Caco-2 (cell line): ENCODE results near the gene MDN1. TPM values are rescaled to one million over a fixed set of nuclear protein-coding genes. Genes with fewer than 3 reads are reported as not detected.
A peak's percentile ranks its signal among the peaks of the same experiment; 100 is the strongest.
"Not testable (repeated sequence)": the region's sequence is repeated elsewhere in the genome, so short reads cannot be mapped to it uniquely, and the experiment has no call there.

Experiments used
- BruUV-seq: library from RNA; stranded (reverse); fragments of 400-500 nt; replicated peaks from 2 replicates; lab custom pipeline; 2021; lab: Mats Ljungman, UMichigan
- CTCF ChIA-PET: fragments of 300-600 bp; sonication (Branson Sonifier 250); formaldehyde crosslinking; loops from one replicate; lab custom pipeline; 2022; ENCODE audit warnings: antibody characterized with exemption; lab: Charles Lee
- POLR2A ChIA-PET: fragments of 300-600 bp; sonication (Branson Sonifier 250); formaldehyde crosslinking; loops from one replicate; lab custom pipeline; 2022; ENCODE audit warnings: antibody characterized with exemption; lab: Charles Lee
- DNase-seq, 2 experiments: peaks; one replicate each; pipeline versions ENCODE4 v3.0.0 to v3.0.0-alpha.2; 2020 to 2022
- H3K27me3 ChIP-seq: replicated peaks from 2 replicates; pipeline ENCODE4 v1.6.0; 2011; ENCODE audit warnings: low read length; ENCODE audit not compliant: control insufficient read depth, insufficient read depth
- H3K36me3 ChIP-seq: 2 replicates; pipeline ENCODE4 v1.5.1; 2011; ENCODE audit warnings: low read length; ENCODE audit not compliant: control insufficient read depth, insufficient read depth
- H3K4me1 ChIP-seq: fragments of 250-450 bp; sonication (Bioruptor Pico); 2 replicates; pipeline ENCODE4 v1.5.1; 2020; ENCODE audit warnings: mild to moderate bottlenecking
- H3K4me3 ChIP-seq: 2 replicates; pipeline ENCODE4 v1.5.1; 2011; ENCODE audit warnings: low read depth, mild to moderate bottlenecking, control low read depth, low read length
- H3K9me3 ChIP-seq: fragments of 250-450 bp; sonication (Bioruptor Pico); 2 replicates; pipeline ENCODE4 v1.5.1; 2020; ENCODE audit warnings: mild to moderate bottlenecking, moderate library complexity
- H3K27ac Mint-ChIP-seq: one replicate; pipeline ENCODE4 v1.8.0; 2022; ENCODE audit warnings: mixed read lengths; ENCODE audit not compliant: unreplicated experiment
- H3K27me3 Mint-ChIP-seq: one replicate; pipeline ENCODE4 v1.8.0; 2022; ENCODE audit warnings: mixed read lengths; ENCODE audit not compliant: insufficient read depth, unreplicated experiment
- H3K36me3 Mint-ChIP-seq: one replicate; pipeline ENCODE4 v1.8.0; 2022; ENCODE audit warnings: mild to moderate bottlenecking, mixed read lengths; ENCODE audit not compliant: insufficient read depth, unreplicated experiment
- H3K4me1 Mint-ChIP-seq: one replicate; pipeline ENCODE4 v1.8.0; 2022; ENCODE audit warnings: low read depth, mixed read lengths; ENCODE audit not compliant: unreplicated experiment
- H3K4me3 Mint-ChIP-seq: one replicate; pipeline ENCODE4 v1.8.0; 2022; ENCODE audit warnings: mild to moderate bottlenecking, moderate library complexity, mixed read lengths; ENCODE audit not compliant: unreplicated experiment
- H3K9me3 Mint-ChIP-seq: one replicate; pipeline ENCODE4 v1.8.0; 2022; ENCODE audit warnings: mixed read lengths; ENCODE audit not compliant: unreplicated experiment
- intact Hi-C: fragments of 100-400 bp; cut with micrococcal nuclease; formaldehyde crosslinking; loops from one replicate; pipeline ENCODE4 v1.10.0; 2022; ENCODE audit not compliant: unreplicated experiment
- total RNA-seq: library from RNA; stranded (reverse); gene quantifications from 2 replicates; pipeline ENCODE4 v1.2.3, GENCODE V29; 2022
- TF ChIP-seq, protein P1 (sequence below), 2 experiments: fragments of 200-600 bp in 1 of 2; IDR thresholded peaks; 1 replicate in 1 of 2; 2 replicates in 1 of 2; pipeline versions ENCODE4 v1.5.1 to v1.8.0; 2011 to 2022; ENCODE audit warnings: antibody characterized with exemption in 1 of 2, control low read depth in 1 of 2, inconsistent platforms in 1 of 2, low read depth in 1 of 2, low read length in 1 of 2, mild to moderate bottlenecking in 1 of 2, moderate library complexity in 1 of 2; ENCODE audit not compliant: insufficient read depth in 1 of 2, severe bottlenecking in 1 of 2, unreplicated experiment in 1 of 2

MDN1 gene
- total RNA-seq, 1 experiment from 2014 or later, result 49.0 TPM

DNA sequence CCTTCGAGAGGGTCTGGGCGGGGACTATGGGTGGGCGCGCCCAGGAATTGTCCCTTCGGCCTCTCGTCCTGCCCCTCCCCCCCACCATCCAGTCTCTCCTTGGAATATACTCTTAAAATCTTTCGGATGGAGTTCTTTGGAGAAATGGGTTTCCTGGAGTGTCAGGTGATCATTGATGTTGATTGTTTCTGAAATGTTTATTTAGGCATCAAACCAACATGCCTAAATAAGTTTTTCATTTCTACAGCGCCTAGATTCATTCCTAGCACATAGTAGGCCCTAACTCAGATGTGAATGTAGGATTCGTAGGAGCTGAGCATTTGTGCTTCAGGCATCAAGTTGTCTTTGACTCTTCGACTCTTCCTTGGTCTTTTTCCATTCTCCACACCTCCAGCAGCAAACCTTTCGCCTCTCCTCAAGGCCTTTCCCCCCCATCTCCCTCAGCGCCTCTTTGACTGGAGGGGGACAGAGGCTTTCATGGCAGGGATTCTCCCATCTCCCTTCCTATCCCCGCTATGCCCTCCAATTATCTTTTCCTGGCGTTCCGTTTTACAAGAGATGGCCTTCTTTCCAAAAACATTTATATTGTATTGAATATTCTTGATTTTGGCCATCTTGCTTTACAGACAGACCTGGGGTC, 10.7 kb upstream of the MDN1 start:
- no peaks in the 10 kb centered on the region for H3K36me3 ChIP-seq
- H3K4me1 Mint-ChIP-seq, result peaks cover 1% of the 10 kb centered on the region
- H3K4me3 ChIP-seq, result peak overlapping the region; percentile 64
- TF ChIP-seq, protein P1, sequence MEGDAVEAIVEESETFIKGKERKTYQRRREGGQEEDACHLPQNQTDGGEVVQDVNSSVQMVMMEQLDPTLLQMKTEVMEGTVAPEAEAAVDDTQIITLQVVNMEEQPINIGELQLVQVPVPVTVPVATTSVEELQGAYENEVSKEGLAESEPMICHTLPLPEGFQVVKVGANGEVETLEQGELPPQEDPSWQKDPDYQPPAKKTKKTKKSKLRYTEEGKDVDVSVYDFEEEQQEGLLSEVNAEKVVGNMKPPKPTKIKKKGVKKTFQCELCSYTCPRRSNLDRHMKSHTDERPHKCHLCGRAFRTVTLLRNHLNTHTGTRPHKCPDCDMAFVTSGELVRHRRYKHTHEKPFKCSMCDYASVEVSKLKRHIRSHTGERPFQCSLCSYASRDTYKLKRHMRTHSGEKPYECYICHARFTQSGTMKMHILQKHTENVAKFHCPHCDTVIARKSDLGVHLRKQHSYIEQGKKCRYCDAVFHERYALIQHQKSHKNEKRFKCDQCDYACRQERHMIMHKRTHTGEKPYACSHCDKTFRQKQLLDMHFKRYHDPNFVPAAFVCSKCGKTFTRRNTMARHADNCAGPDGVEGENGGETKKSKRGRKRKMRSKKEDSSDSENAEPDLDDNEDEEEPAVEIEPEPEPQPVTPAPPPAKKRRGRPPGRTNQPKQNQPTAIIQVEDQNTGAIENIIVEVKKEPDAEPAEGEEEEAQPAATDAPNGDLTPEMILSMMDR (IDR thresholded peaks at IDR 0.05; ENCODE audit: insufficient read depth in 1 of 2, low read depth in 1 of 2, low read length in 1 of 2, severe bottlenecking in 1 of 2, unreplicated experiment in 1 of 2), result no peak
- H3K27me3 Mint-ChIP-seq, result no peaks in the 10 kb centered on the region
- H3K27me3 ChIP-seq, result no peaks in the 10 kb centered on the region
- H3K36me3 Mint-ChIP-seq, result peaks cover 34% of the 10 kb centered on the region
- POLR2A ChIA-PET, result interaction anchor here (1.8 kb wide), 1 partner anchor 10 kb away, joined by 32 read pairs; the partner anchor contains the start of gene MDN1
- H3K9me3 Mint-ChIP-seq, result no peaks in the 10 kb centered on the region
- no peaks in the 10 kb centered on the region for H3K9me3 ChIP-seq
- CTCF ChIA-PET, result no interaction called here
- intact Hi-C loops, result no loop called here
- TSS peak; percentile 60 for BruUV-seq
- DNase-seq, result no peak
- H3K4me1 ChIP-seq, result no peaks in the 10 kb centered on the region
- H3K27ac Mint-ChIP-seq, result peak overlapping the region; percentile 98
- peak overlapping the region; percentile 99 for H3K4me3 Mint-ChIP-seq

DNA sequence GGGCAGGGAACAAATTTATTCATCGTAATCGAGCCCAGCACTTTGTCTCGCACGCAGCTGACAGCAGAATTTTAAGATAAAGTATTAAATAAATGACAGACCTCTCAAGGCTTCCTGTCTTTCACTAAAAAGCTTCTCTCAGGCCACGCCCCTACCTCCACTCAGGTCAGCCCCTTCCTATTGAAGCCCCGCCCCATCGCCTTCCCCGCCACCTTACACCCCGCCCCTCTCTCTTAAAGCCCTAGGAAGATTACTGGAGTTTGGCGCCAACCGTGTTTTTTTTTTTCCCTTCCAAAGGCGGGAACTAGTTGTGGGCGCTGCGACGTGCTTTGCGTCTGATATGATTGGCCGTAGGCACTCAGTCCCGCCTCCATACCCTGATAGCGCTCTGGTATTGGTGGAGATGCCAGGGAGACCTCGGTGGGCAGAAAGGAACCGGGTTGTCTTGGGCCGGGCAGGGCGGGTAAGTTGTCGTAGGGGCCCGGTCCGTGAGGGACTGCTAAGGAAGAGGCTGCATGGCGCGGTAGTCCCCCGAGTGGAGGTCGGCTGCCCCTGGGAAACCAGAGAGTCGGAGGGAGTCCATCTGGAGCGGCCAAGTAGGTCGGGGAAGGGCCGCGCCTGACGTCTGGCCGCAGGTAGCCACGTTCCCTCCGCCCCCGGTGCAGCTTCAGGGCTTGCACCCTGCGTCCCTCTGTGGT, 10.0 kb upstream of the MDN1 start, which contains the start of gene CASP8AP2:
CASP8AP2 (plus strand) TSS at position 409 of the 698 bp plus-strand sequence.
- peak within 1 kb of the TSS; percentile 64 for H3K4me3 ChIP-seq
- peak within 1 kb of the TSS; percentile 99 for H3K4me3 Mint-ChIP-seq
- TF ChIP-seq, protein P1 (IDR thresholded peaks at IDR 0.05; ENCODE audit: insufficient read depth in 1 of 2, low read depth in 1 of 2, low read length in 1 of 2, severe bottlenecking in 1 of 2, unreplicated experiment in 1 of 2), result no peak
- peak; percentile 94 for DNase-seq
- H3K27me3 ChIP-seq, result no peaks in the 10 kb centered on the region
- H3K36me3 Mint-ChIP-seq, result peaks cover 31% of the 10 kb centered on the region
- H3K27ac Mint-ChIP-seq, result peak within 1 kb of the TSS; percentile 98
- no TSS peak for BruUV-seq
- intact Hi-C loops, result loop anchor here (1.0 kb wide), 2 partner anchors 10 to 62 kb away; partner anchors contain the start of gene MDN1
- no peaks in the 10 kb centered on the region for H3K9me3 Mint-ChIP-seq
- no peaks in the 10 kb centered on the region for H3K9me3 ChIP-seq
- H3K27me3 Mint-ChIP-seq, result no peaks in the 10 kb centered on the region
- no peaks in the 10 kb centered on the region for H3K36me3 ChIP-seq
- H3K4me1 ChIP-seq, result no peaks in the 10 kb centered on the region
- CTCF ChIA-PET, result interaction anchor here (1.0 to 1.2 kb wide), 3 partner anchors 10 to 111 kb away, joined by 4 to 6 read pairs (median 5); partner anchors contain the start of gene MDN1
- POLR2A ChIA-PET, result interaction anchor here (0.5 to 1.8 kb wide), 6 partner anchors 10 to 193 kb away, joined by 3 to 32 read pairs (median 4); partner anchors contain the start of gene MDN1
- H3K4me1 Mint-ChIP-seq, result no peaks in the 10 kb centered on the region

DNA sequence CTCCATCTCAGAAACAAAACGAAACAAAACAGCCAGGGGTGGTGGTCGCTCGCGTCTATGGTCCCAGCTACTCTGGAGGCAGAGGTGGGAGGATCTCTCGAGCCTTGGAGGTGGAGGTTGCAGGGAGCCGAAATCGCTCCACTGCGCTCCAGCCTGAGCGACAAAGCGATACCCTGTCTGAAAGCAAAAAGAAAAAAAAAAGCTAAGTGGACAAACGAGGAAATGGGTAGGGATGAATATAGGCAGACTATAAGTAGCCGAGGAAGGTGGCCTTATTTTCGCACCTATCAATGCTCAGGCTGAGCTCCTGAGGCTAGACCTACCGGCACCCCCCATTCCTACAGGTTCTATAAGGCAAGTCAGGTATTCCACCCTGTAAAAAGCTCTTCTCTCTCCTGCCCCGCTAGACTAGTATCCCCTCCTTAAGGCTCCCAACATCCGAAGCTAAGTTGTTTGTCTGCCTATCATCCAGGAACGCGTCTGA, 9.4 kb upstream of the MDN1 start:
- TF ChIP-seq, protein P1 (IDR thresholded peaks at IDR 0.05; ENCODE audit: insufficient read depth in 1 of 2, low read depth in 1 of 2, low read length in 1 of 2, severe bottlenecking in 1 of 2, unreplicated experiment in 1 of 2), result no peak
- BruUV-seq, result TSS peak; percentile 66
- no peaks in the 10 kb centered on the region for H3K4me1 ChIP-seq
- intact Hi-C loops, result loop anchor here (1.0 kb wide), 2 partner anchors 10 to 62 kb away; partner anchors contain the start of gene MDN1
- no peaks in the 10 kb centered on the region for H3K27me3 Mint-ChIP-seq
- DNase-seq, result peak in 1 of 2 experiments; percentile 34
- no peaks in the 10 kb centered on the region for H3K4me1 Mint-ChIP-seq
- peak overlapping the region; percentile 54 for H3K4me3 ChIP-seq
- H3K9me3 ChIP-seq, result no peaks in the 10 kb centered on the region
- H3K27me3 ChIP-seq, result no peaks in the 10 kb centered on the region
- H3K4me3 Mint-ChIP-seq, result peak overlapping the region; percentile 99
- ChIA-PET POLR2A (interaction anchor here (0.5 to 1.8 kb wide), 6 partner anchors 9 to 192 kb away, joined by 3 to 32 read pairs (median 4); partner anchors contain the start of gene MDN1), CTCF (interaction anchor here (1.0 to 1.2 kb wide), 3 partner anchors 9 to 111 kb away, joined by 4 to 6 read pairs (median 5); partner anchors contain the start of gene MDN1)
- H3K36me3 ChIP-seq, result no peaks in the 10 kb centered on the region
- H3K27ac Mint-ChIP-seq, result peak overlapping the region; percentile 98
- peaks cover 31% of the 10 kb centered on the region for H3K36me3 Mint-ChIP-seq
- no peaks in the 10 kb centered on the region for H3K9me3 Mint-ChIP-seq

DNA sequence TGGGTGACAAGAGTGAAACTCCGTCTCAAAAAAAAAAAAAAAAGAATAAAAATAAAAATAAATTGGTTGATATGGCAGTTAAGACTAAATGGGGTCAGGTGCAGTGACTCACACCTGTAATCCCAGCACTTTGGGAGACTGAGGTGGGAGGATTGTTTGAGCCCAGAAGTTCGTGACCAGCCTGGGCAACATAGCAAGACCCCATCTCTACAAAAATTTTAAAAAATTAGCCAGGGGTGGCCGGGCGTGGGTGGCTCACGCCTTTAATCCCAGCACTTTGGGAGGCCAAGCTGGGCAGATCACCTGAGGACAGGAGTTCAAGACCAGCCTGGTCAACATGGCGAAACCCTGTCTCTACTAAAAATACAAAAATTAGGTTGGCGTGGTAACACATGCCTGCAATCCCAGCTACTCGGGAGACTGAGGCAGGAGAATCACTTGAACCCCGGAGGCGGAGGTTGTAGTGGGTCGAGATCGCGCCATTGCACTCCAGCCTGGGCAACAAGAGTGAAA, 8.9 kb upstream of the MDN1 start:
- H3K27me3 Mint-ChIP-seq, H3K4me1 Mint-ChIP-seq, H3K9me3 ChIP-seq, intact Hi-C loops, BruUV-seq, DNase-seq, H3K9me3 Mint-ChIP-seq, H3K4me1 ChIP-seq, H3K36me3 ChIP-seq, H3K27me3 ChIP-seq: not testable (repeated sequence)
- peak overlapping the region; percentile 54 for H3K4me3 ChIP-seq
- POLR2A ChIA-PET, result interaction anchor here (0.7 to 1.8 kb wide), 2 partner anchors 9 to 715 kb away, joined by 6 to 32 read pairs; partner anchors contain the start of gene MDN1
- Mint-ChIP-seq H3K27ac (peak overlapping the region; percentile 98), H3K36me3 (peaks cover 30% of the 10 kb centered on the region), H3K4me3 (peak overlapping the region; percentile 99)
- CTCF ChIA-PET, result interaction anchor here (1.0 to 1.2 kb wide), 3 partner anchors 9 to 112 kb away, joined by 4 to 6 read pairs (median 5); partner anchors contain the start of gene MDN1
